Activated T-cell treated with anti-CD3 and anti-CD28 coated beads for 24 hours (primary cell): ENCODE data around the gene SURF2.

Source experiments
- DNase-seq: peaks from one replicate; pipeline ENCODE4 v3.0.0-alpha.2; 2020; ENCODE audit warnings: low read depth

SURF2 gene

DNA sequence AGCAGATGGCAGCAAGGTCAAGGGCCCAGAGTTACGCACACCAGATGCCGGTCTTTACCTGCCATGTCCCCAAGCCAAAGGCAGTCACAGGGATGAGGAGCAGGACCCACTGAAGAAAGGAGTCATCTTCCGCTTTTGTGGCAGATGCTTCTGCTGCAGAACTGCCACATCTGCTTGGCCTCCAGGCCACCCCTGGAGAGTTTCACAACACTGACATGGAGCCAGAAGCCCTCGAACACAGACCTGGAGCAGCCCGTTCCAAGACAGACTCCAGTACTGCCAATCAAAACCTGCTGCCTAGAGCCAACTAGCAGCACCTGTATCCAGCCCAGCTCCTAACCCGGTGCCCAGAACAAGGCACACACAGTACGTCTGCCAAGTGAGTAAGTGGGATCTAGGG lies 1.6 kb upstream of the SURF2 start:
- no peak for DNase-seq

DNA sequence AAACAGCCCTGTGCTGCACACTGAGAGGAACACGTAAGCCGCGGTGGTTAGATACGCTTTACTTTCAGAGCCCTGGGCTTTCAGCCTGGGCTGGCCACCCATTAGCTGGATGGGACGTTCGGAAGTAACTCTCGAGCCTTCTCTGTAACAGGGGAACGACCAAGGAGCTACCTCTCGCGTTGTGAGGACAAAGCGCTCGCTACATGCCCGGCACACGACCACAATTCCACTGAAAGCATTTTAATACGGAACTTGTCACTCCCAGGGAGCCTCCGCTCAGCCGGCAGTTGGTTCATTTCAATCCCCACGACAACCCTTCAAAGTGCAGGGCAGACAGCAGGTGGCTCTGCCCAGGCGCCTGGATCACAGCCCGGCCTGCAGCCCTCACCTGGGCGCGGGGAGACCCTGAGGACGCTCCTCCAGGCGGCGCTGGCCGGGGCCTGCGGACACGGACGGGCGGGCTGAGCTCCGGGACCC lies 431 bp upstream of the SURF2 start:
- no peak for DNase-seq

DNA sequence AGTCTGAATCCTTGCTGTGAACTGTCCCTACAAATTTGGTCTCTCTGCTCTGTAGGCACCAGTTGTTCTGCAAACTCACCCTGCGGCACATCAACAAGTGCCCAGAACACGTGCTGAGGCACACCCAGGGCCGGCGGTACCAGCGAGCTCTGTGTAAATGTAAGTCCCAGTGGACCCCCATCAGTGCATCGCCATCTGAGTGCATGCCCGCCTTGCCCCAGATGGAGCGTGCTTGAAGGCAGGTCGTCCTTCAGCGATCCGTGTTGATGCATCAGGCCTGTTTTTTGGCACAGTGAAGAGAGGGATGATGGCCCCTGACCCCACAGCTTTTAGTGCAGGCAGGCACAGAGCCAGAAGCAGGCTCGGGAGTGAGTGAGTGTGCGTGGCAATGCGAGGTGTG lies 1.3 kb downstream of the SURF2 start:
- DNase-seq, result no peak

DNA sequence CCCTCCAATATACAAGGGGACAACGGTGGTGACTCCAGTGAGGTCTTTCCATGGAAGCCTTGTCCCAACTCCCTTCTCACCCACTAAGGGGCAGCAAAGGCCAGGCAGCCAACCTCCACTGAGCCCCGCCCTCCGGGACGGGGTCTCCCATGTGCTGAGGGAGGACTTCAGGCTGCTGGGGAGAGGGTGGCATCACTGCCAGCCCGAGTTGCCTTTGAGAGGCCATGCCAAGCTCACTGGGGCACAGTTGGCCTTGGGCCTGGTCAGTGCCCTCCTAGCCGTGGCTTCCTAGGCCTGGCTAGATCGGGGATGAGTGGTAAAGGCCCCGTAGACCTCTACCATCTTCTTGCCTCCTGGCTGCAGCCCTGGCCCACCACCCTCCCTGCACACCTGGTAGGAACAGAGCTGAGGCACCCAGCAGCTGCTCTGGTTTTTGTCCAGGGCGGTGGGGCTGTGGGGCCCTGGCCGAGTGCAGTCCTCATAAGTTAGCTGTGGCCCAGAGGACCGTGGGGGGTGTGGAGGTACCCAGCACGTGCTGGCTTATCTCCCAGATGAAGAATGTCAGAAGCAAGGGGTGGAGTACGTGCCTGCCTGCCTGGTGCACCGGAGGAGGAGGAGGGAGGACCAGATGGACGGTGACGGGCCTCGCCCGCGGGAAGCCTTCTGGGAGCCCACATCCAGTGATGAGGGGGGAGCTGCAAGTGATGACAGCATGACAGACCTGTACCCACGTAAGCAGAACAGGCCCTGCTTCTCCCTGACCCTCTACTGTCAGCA lies 3.2 kb downstream of the SURF2 start:
- no peak for DNase-seq

DNA sequence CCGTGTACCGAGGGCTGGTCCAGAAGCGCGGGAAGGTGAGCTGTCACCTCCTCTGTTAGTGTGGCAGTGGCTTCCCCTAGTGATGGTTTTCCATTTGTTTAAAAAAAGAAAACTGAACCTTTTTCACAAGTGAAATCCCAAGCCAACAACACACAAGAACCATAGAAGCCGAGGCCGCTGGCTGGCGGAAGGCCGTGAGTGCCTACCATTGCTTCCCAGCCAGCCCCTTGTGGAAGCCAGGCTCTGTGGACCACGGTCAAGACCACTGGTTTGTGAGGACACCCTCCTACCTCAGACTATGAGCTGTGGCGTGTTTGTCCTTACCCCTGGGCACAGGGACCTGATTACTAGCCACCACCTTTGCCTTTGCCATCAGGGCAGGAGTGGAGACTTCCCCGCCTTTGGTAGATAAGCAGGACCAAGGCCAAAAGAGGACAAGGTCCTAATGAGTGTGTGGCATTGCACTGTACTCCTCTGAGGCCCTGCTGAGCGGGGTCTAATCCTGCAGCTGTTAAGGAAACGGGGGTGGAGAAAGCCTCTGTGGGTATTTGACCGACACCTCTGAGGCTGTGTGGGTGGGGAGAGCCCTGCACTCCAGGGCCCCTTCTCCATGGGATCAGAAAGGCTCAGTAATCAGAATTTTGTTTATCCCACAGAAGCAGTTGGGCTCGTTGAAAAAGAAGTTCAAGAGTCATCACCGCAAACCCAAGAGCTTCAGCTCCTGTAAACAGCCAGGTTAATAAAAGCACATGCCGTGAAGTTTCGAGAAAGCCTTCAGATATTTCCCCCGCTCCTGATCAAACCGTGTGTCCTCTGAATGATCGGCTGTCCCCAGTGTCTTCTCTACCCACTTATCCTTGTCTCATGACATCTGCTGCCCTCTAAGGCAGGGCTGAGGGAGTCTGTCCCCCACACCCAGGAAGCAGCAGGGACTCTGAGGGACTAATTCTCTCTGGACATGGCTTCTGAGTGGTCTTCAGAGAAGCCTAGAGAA lies 4.3 kb downstream of the SURF2 start:
- DNase-seq, result no peak

DNA sequence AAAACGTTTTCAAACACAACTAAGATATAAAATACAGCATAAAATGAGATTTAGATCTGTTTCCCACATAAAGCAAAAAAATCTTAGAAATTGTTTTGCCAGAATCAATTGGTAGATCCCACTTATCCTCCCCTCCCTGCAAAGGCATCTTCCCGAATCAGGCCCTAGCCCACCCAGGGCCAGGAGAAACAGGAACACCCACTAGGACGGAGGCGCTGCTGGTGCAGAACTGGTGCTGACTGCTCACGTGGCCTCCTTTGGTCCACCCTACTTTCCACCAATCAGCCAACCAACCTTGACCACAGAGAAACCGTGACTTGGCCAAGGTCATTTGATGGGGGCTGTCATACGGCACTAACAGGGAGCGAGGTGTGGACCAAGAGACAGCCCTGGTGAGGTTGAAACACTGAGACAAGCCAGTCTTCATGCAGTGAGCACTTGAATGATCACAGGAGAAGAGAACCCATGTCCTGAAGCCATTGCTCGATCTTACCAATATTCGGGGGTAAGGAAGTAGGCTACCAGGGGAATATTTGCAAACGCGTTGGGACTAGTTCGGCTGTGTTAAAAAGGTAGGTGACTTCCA lies 5.2 kb downstream of the SURF2 start:
- DNase-seq, result no peak

DNA sequence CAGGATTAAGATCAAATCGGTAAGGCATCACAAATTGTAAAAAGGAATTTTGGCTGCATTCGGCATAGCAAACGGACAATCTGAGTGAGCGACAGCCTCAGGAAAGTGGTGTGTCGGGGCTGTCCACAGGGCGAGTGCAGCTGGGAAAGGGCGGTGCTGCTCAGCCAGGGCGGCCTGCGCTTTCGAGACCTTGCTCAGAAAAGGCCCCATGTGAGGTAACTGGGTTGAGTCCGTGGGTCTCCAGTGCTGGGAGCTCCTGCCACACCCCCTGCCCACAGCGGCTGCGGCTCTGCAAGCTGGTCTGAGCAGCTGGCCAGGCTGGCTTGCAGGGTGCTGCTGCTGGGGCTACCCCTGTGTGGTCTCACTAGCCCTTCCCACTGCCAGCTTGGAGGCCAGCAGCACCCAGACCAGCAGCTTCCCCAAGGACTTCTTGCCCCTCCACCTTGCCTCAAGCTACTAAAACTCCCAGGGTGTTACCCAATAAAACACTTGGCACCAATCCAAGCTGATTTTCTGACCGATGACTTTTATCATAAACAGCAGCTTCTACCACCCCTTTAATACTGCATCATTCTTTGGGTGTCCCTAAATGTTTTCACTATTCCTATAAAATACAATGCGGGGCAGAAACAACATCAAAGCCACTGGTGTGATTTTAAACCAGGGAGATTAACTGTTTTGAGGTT lies 6.2 kb downstream of the SURF2 start:
- no peak for DNase-seq

DNA sequence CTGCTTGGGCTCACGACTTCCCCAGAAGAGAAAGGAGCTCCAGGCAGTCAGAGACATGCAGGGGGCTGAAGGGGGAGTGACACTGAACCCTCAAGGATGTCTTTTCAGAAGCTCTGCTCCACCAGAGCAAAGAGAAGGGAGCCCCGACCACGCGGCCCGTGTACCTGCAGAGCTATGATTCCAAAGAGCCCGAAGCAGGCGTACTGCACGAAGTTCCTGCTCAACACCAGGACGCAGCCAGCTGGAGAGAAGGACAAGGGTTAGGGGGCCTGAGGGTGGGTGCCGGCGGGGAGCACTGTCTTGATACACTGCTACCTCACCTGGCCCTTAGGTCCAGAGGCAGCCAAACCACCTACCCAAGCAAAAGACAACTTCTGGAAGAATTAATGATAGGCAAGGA lies 10.1 kb downstream of the SURF2 start:
- no peak for DNase-seq

DNA sequence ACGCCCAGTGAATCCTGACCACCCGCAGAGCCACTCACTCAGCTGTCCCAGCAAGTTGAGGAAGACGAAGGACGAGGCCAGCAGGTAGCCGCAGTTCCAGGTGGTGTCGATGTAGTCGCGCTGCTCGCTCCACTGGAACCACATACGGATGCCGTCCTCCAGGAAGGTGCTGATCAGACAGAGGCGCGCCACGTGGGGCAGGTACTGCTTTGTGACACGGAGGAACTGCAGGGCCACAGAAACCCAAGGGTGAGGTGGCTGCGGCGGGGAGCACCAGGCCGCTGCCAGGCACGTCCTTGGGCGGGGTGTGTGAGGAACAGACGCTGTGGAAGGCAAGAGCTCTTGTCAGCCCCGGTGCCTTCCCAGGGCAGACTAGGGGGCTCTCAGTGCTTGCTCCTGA lies 10.9 kb downstream of the SURF2 start:
- DNase-seq, result no peak

DNA sequence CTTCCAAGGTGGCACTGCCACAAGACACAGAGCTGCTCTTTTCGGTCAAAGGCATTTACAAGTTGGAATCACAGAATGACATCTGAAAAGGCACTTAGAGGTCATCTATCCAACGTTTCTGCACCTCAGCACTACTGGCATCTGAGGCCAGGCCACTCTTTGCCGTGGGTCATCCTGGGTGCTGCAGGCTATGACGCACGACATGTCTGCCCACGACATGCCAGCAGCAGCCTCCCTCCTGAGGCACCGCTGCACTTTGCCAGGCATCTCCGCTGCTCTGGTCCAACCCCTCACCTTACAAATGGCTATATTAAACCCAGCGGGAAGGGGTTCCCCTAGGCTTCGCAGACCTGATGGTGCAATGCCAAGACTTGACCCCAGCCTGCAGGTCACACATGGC lies 11.4 kb downstream of the SURF2 start:
- no peak for DNase-seq

DNA sequence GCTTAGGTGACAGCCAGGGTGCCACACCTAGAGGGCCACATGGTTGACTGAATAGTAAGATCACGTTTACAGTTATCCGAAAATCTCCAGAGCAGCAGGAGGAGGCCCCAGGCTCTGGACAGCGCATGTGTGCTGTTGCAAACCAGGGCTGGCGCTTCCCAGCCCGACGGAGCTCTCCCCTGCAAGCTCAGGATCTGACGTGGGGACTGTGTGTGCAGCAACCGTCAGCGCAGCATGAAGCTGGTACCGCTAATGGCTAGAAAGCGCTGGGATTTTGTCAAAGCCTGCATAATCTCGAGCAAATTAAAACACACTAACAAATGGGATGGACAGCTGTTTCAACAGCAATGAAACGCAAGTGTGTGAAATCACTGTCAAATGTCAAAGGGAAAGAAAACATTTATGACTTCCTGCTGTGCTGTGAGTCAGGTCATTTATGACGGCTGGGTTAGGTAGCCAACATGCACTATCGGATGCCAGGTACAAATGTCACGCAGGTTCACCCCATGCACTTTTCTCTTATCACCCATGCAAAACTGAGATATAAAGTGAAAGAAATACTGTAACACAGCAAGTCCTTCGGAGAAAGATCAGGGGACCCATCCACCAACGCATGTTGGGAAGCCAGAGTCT lies 12.0 kb downstream of the SURF2 start:
- no peak for DNase-seq

DNA sequence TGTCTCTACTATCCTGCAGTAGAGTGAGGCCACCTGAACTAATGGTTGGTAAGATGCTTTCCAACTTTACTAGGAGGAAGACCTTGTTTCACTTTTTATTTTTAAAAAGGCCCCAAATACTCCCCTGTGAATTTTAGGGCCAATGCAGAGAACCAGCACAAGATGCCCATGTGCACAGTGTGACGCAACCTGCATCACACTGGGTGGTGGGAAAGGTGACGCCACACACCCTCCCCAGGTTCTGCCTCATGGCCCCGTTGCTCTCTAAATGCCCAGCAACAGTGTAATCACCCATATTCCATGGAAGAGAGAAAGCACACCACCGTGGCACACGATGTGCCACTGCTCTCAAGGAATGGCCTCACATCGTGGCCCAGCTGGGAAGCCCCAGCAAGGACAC lies 13.1 kb downstream of the SURF2 start:
- no peak for DNase-seq

DNA sequence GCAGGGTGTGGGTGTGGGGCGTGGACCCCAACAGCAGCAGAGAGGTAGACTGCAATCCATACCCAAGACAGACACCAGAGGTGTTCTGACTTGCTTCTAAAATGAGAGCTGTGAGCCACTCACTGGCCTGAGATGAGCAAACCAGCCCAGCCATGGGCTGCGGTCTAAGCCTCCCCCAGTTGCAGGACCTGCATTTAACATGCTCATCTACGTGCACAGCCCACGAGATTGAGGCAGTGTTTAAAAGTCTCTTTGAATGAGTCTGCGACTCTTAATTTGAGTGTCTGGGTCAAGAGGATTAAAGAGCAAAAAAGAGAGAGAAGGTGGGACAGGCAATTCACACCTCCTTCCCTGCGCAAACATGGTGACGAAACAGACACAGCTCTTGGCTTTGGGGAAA lies 13.6 kb downstream of the SURF2 start:
- no peak for DNase-seq

DNA sequence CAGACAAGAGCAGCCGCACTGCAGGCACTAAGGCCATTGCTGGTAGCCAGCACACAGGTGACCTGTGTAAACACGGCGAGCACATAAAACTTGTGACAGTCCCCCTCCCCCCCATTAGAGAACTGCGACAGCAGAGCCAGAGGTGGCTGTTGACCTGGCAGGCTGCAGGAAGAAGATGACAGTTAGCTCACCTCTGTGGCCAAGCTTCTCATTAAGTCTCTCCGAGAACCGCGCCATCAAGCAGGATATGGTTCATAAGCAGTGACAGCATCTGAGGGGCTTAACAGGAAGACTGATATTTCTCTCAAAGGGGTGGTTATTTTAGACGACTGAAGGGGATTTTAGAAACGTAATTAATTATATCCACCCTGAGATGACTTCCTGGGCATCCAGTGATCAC lies 14.3 kb downstream of the SURF2 start:
- DNase-seq, result no peak

DNA sequence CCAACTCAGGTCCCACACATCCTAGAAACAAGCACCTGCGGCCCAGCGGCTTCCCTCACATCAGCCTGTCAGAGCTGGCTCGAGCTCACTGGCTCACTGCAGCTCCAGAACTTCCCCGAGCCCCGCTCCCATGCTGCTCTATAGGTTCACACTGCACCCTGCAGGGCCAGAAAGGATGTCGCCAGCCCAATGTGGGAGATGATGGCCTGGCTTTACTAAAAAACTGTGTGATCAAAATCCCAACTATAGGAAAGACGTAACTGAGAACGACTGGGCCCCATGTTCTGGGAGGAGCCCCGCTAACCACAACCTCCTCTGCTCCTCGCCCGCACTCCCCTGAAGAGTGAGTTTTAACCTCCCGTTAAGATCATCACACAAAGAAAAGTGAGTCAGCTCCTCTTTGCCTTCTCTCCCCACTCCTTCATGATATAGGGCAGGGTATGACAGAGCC lies 14.9 kb downstream of the SURF2 start:
- peak; percentile 70 for DNase-seq

DNA sequence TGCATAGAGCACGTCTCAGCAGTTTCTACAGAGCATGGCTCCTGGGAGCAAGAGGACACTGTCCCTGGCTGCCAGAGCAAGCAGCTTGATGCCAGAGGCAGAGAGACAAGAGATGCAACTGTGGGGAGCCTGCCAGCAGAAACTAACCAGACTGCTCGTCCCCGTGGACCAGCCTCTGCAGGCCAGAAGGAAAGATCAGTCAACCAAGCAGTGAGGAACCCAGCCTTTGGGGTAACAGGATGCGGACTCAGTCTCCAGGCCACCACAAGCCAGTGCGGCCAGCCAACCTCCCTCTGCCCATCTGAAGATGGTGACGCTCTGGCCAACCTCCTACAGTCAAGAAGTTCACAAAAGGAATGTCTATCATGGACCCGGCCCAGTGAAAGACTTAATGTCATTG lies 15.8 kb downstream of the SURF2 start:
- no peak for DNase-seq

DNA sequence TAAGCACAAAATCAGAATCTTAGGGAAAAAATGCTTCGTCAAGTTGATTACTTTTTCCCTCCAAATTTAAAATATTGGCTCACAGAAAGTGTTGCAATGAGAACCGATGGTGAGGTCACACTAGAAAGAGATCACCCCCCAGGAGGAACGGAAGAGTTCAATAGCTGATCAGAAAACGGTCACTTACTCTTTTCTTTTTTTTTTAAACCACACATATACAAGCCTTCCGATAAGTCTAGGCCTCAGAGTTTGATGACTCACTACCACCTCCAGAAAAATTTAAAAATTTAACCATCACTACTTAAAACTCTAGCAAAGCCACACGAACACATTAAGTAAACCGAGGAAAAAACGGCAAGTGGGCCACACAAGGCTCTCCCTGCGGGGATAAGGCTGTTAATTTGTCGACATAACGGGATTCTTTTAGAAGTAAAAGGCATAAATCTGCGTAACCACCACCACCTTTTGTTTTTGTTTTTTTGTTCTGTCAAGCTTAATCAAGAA lies 18.3 kb downstream of the SURF2 start:
- no peak for DNase-seq

DNA sequence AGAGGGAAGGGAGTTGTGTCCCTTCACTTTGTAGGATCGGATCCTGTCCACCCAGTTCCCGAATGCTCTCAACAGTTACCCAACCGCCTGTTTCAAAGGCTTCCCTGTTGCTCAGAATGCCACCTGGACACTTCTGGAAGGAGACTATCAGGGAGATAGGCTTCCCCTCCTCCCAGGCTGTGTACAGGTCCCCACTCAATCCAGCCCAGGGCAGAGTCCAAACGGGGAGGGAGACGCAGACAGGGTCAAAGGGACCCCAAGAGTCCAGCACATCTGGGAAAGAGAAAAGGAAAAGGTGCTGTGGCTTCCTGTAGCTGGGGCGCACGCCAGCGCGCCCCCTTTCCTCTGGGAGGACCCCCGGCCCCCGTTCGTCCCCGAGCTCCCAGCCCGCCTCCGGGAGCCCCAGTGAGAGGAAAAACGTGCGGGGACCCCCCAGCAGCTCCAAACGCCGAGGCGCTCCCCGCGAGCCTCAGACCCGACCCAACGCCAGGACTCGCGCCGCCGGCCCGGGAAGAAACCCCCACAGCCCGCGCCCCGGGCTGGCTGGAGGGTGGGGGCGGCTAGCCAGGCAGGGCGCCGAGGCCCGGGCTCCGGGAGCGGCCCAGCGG lies 18.9 kb downstream of the SURF2 start:
- DNase-seq, result no peak

DNA sequence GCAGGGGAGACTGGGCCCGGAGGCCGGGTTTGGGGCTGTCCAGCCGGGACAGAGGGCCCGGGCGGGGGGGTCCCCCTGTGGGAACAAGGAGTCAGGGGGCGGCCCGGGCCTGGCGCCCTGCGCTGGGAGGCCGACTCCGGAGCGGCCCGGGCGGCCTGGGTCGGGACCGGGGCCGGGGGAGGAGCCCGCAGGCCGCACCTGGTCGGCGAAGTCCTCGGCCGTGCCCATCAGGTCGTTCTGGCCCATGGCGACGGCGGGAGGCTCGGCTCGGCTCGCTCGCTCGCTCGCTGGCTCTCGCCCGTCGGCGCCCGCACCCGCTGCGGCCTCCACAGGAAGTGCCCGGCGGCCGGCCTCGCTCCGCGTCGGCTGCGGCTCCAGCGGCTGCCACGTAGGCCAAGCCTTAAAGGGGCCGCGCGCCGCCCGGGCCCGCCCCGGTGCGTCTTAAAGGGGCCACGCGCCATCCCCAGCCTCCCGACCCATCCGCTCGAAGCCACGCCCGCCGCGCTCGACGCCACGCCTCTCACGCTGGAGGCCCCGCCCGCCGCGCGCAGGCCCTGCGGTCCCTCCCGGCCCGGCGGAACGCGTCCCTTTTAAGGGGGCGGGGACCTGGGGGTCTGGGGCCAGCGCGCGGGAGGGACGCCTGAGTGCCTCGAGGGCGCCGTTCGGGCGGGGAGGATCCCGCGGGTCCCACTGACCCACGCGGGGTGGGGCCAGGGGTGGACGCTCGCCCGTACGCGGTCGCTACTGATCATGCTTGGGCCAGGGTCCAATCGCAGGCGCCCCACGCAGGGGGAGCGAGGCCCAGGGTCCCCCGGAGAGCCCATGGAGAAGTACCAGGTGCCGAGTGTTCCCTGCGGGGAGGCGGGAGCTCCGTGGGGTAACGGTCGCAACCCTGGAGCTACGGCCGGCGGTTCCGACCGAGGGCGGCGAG lies 19.6 kb downstream of the SURF2 start, which contains the start of the genes STKLD1 and SURF4:
Gene STKLD1, plus strand, starts transcription at position 643 of the 931 bp plus-strand sequence. Its CDS starts 108 bp downstream, at position 751.
Gene SURF4, minus strand, starts transcription at position 337 of the 931 bp plus-strand sequence. Its CDS starts 91 bp downstream, at position 246.
- peak; percentile 94 for DNase-seq
